ENCODE measurements around the gene TMEM269.
"Not testable (repeated sequence)": the region's sequence is repeated elsewhere in the genome, so short reads cannot be mapped to it uniquely, and the experiment has no call there.

DNA sequence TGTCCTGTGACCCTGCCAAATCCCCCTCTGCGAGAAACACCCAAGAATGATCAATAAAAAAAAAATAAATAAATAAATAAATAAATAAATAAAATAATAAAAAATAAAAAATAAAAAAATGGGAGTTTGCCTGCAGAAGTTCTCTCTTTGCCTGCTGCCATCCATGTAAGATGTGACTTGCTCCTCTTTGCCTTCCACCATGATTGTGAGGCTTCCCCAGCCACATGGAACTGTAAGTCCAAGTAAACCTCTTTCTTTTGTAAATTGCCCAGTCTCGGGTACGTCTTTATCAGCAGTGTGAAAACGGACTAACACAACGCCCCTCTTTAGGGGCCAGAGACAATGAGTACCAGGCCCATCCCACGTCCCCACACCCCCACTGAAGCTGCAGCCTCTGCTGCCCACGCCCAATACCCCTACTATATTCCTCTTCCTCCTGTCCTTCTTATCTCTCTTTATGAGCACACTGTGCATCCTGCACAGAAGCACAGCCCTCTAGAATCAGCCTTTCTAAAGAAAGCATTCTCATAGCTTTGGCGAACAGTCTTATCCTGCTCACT lies 33.2 kb upstream of the TMEM269 start:
- TF ChIP-seq POLR2A (IDR thresholded peaks at IDR 0.05; ENCODE audit: extremely low read depth, insufficient read length); MYC (IDR thresholded peaks at IDR 0.05; ENCODE audit: low read depth, low read length): not testable (repeated sequence)
- TF ChIP-seq, protein P1, sequence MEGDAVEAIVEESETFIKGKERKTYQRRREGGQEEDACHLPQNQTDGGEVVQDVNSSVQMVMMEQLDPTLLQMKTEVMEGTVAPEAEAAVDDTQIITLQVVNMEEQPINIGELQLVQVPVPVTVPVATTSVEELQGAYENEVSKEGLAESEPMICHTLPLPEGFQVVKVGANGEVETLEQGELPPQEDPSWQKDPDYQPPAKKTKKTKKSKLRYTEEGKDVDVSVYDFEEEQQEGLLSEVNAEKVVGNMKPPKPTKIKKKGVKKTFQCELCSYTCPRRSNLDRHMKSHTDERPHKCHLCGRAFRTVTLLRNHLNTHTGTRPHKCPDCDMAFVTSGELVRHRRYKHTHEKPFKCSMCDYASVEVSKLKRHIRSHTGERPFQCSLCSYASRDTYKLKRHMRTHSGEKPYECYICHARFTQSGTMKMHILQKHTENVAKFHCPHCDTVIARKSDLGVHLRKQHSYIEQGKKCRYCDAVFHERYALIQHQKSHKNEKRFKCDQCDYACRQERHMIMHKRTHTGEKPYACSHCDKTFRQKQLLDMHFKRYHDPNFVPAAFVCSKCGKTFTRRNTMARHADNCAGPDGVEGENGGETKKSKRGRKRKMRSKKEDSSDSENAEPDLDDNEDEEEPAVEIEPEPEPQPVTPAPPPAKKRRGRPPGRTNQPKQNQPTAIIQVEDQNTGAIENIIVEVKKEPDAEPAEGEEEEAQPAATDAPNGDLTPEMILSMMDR (IDR thresholded peaks at IDR 0.05; ENCODE audit: low read depth, low read length), result not testable (repeated sequence)
- TF ChIP-seq, protein P2, sequence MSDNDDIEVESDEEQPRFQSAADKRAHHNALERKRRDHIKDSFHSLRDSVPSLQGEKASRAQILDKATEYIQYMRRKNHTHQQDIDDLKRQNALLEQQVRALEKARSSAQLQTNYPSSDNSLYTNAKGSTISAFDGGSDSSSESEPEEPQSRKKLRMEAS (IDR thresholded peaks at IDR 0.05; ENCODE audit: low read depth, low read length), result not testable (repeated sequence)

All from NB4 (cell line).